IPS-11a (cell line): ENCODE data around the gene TJP1.
A peak's percentile ranks its signal among the peaks of the same experiment; 100 is the strongest.

Source experiments
- H3K4me3 ChIP-seq: one replicate; pipeline ENCODE4 v1.5.1; 2013; ENCODE audit warnings: low read depth, low read length, control low read depth

TJP1 gene

GRCh38 chr15:29822100-29822683, at the start of gene TJP1:
TJP1 (minus strand) TSS chr15:29822468; CDS start chr15:29822028, 440 bp downstream.
- peak within 1 kb of the TSS; percentile 81 for H3K4me3 ChIP-seq

- H3K4me3 ChIP-seq: no peak overlapping the region
Observed at GRCh38 chr15:29871401-29871800, 49.1 kb upstream of the TJP1 start.

GRCh38 chr15:29870495-29871151, 48.4 kb upstream of the TJP1 start:
- H3K4me3 ChIP-seq: no peak overlapping the region

- H3K4me3 ChIP-seq: no peak overlapping the region
Observed at GRCh38 chr15:29867241-29868000, 45.2 kb upstream of the TJP1 start.

GRCh38 chr15:29866337-29866736, 44.1 kb upstream of the TJP1 start:
- H3K4me3 ChIP-seq: no peak overlapping the region

GRCh38 chr15:29864501-29864900, 42.2 kb upstream of the TJP1 start:
- no peak overlapping the region for H3K4me3 ChIP-seq

- no peak overlapping the region for H3K4me3 ChIP-seq
Observed at GRCh38 chr15:29863438-29863837, 41.2 kb upstream of the TJP1 start.

GRCh38 chr15:29862271-29862670, 40.0 kb upstream of the TJP1 start:
- no peak overlapping the region for H3K4me3 ChIP-seq

- H3K4me3 ChIP-seq: no peak overlapping the region
Observed at GRCh38 chr15:29860872-29861271, 38.6 kb upstream of the TJP1 start.

GRCh38 chr15:29859973-29860715, 37.9 kb upstream of the TJP1 start:
- H3K4me3 ChIP-seq: no peak overlapping the region

GRCh38 chr15:29859293-29859692, 37.0 kb upstream of the TJP1 start:
- no peak overlapping the region for H3K4me3 ChIP-seq

- H3K4me3 ChIP-seq: no peak overlapping the region
Observed at GRCh38 chr15:29857221-29857789, 35.0 kb upstream of the TJP1 start.

GRCh38 chr15:29854413-29854812, 32.1 kb upstream of the TJP1 start:
- H3K4me3 ChIP-seq: no peak overlapping the region

- H3K4me3 ChIP-seq: no peak overlapping the region
Observed at GRCh38 chr15:29853211-29853987, 31.1 kb upstream of the TJP1 start.

- H3K4me3 ChIP-seq: no peak overlapping the region
Observed at GRCh38 chr15:29852201-29852600, 29.9 kb upstream of the TJP1 start.

- no peak overlapping the region for H3K4me3 ChIP-seq
Observed at GRCh38 chr15:29849716-29850115, 27.4 kb upstream of the TJP1 start.

GRCh38 chr15:29849218-29849617, 26.9 kb upstream of the TJP1 start:
- no peak overlapping the region for H3K4me3 ChIP-seq

GRCh38 chr15:29844290-29844903, 22.1 kb upstream of the TJP1 start:
- no peak overlapping the region for H3K4me3 ChIP-seq

GRCh38 chr15:29842290-29842689, 20.0 kb upstream of the TJP1 start:
- H3K4me3 ChIP-seq: no peak overlapping the region

GRCh38 chr15:29840926-29841325, 18.7 kb upstream of the TJP1 start:
- H3K4me3 ChIP-seq: no peak overlapping the region
